ENCODE measurements around the gene TAMALIN.

TAMALIN gene

DNA sequence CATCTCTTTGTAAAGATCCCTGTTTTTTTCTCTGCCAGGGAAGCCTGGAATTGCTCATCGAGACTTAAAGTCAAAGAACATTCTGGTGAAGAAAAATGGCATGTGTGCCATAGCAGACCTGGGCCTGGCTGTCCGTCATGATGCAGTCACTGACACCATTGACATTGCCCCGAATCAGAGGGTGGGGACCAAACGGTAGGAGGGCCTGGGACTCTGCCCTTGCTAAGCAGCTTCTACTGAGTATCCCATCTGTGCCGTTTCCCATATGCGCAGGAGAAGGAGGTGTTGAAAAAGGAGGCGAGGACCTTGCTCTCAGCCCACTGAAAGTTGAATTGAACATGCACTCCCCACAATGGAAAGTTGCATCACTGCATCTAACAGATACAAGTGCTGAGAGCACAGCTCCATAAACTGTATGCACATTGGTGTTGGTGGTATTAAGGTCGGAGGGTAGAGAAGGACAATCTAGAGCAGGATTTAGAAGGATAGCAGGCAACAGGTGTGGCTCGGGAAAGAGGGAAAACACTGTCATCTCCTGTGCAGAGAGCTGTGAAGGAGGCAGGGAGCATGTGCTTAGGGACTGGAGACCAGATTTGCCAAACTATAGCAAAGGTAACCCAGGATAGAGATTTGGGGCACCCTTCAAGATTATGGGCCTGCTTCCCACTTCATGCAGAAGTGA, 21.5 kb upstream of the TAMALIN start:
- DNase-seq = no peak

DNA sequence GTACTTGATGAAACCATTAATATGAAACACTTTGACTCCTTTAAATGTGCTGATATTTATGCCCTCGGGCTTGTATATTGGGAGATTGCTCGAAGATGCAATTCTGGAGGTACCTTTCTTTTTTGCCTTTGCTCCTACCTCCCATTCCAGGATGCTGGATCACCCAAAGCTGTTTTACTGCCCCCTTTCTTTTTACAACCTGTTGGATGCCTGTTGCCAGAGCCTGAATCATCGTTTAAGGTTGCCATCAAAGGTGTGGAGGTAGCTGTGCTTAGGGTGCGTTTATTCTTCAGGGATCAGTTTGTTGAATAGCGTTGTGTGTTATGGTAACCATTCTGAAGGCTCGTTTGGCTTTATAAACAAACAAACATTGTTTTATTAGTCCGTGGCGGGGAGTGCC, 19.9 kb upstream of the TAMALIN start:
- no peak for DNase-seq

DNA sequence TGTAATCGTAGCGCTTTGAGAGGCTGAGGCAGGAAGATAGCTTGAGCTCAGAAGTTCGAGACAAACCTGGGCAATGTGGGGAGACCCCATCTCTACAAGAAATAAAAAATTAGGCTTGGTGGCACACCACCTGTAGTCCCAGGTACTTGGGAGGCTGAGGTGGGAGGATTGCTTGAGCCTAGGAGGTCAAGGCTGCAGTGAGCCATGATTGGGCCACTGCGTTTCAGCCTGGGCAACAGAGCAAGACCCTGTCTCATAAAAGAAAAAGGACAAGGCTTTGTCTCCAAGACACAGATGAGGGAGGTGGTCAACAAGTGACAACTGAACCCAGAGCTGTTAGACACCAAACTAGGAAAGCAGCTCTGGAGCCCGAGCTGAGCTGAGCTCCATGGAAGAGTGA, 14.5 kb upstream of the TAMALIN start:
- no peak for DNase-seq

DNA sequence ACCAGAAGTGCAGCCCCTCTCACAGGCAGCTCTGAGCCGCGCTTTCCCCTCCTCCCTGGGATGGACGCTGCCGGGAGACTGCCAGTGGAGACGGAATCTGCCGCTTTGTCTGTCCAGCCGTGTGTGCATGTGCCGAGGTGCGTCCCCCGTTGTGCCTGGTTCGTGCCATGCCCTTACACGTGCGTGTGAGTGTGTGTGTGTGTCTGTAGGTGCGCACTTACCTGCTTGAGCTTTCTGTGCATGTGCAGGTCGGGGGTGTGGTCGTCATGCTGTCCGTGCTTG, 12.3 kb upstream of the TAMALIN start:
- no peak for DNase-seq

DNA sequence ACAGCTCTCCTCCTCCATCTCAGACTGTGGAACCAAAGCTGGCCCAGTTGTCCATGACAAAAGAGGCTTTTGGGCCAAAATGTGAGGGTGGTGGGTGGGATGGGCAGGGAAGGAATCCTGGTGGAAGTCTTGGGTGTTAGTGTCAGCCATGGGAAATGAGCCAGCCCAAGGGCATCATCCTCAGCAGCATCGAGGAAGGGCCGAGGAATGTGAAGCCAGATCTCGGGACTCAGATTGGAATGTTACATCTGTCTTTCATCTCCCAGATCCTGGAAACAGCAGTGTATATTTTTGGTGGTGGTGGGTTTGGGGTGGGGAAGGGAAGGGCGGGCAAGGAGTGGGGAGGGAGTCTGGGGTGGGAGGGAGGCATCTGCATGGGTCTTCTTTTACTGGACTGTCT, 11.8 kb upstream of the TAMALIN start:
- DNase-seq = no peak

DNA sequence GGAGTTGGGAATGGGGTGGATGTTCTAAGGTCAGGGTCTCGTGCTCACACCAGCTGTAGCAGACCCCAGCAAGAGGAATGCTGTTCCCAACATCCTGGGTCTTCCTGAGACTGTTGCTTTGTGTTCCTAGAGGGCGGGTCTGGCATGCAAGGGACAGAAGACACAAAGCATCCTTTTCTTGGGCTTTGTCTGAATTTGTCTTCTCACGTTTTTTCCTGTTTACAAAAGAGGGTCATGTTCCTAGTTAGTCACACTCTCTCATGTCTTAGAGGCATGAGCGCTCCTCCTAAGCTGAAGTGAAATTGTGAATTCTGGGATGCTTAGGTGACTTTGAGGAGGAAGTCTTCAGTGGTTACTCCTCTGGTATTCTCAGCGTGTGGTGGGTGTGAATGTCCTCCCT, 9.6 kb upstream of the TAMALIN start:
- DNase-seq = no peak

DNA sequence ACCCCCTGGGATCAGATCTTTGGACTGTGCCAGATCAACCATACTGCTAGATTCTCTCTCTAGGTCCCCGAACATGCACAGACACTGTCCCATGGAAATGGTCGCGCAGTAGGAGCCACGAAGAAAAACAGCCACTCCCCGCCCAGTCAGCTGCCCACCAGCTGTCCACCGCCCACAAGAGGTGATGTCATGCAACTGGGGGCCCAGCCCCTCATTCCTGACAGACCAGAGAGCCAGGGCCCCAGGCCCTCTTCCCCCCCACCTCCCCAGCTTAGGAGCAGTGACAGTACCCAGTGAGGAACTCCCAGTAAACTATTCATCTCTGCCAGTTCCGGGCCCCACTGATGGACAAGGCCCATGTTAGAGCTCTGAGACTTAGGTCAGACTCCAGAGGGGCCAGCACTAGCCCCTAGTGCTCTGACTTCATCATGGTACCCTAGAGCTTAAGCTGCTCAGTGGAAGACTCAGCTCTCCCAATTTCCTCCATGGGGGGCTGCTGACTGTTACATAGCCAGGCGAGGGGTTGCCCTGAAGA, 3.7 kb upstream of the TAMALIN start:
- DNase-seq = no peak

DNA sequence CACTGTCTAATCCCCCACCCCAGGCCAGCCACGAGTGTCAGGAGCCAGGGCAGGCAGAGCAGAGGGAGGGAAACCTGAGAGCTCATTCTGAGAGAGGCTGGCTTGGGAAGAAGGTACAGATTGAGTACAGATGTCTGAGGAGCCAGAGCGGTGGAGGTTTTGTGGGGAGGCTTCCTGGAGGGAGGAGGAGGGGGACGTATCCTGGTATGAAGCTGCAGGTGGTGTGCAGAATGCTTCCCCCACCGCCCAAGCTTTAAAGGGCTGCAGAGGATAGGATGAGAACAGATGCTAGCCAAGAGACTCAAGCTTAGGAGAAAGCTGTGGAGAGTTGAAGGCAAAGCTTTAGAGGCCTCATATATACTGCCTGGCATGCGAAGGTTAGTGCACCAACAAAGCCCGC, 3.2 kb upstream of the TAMALIN start:
- DNase-seq = no peak

DNA sequence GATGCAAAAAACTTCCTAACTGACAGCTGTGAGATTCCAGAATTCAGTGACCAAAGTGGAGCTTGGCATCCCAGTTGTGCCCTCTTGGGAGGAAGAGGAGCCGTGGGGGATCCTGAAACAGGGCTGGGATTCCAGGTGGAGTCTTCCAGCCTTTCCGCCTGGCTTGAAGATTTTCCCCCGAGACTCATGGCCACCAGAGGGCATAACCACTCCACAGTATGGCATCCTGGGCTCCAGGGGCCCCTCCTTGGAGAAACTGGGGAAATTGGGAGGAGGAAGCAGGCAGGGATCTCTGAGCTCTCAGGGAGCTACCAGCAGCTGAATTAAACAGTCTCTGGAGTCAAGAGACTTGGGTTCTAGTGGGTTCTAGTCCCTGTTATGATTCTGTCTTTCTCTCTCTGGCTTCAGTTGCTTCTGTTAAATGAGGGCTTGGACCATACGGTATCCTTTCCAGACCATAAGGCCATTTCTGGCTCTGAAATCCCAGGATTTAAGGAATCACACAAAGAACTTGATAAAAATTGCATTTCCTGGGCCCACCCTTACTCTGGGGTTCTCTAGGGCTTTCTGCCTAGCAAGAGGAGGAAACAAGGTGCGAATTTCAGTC, 2.6 kb upstream of the TAMALIN start:
- DNase-seq = peak; percentile 45

DNA sequence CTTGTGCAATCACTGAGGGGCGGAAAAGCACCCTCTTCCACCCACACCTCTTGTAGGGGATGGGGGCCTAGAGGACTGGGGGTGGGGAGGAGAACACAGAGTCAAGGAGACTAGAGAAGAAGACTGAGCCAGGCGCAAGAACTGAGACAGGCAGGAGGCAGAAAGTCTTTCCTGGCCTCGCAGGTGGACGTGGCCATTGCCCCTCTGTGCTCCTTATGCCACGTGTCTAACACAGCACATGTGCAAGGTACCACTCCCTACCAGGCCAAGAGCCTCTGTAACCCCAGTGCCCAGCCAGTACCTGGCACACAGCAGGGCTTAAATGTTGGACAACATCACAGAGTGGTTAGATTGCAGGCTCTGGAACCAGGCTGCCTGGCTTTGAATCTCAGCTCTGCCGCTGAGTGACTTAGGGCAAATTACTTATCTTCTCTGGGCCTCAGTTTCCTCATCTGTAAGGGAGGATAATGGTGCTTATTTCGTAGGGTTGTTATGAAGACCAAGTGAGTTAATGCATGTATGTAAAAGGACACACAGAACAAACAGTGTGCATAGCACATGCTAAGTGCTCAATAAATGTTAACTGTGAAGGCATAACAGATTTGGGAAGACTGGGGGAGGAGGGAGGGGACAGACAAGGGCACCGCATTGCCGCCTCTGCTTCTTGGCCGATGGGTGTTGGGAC, 1.4 kb upstream of the TAMALIN start:
- DNase-seq = no peak

DNA sequence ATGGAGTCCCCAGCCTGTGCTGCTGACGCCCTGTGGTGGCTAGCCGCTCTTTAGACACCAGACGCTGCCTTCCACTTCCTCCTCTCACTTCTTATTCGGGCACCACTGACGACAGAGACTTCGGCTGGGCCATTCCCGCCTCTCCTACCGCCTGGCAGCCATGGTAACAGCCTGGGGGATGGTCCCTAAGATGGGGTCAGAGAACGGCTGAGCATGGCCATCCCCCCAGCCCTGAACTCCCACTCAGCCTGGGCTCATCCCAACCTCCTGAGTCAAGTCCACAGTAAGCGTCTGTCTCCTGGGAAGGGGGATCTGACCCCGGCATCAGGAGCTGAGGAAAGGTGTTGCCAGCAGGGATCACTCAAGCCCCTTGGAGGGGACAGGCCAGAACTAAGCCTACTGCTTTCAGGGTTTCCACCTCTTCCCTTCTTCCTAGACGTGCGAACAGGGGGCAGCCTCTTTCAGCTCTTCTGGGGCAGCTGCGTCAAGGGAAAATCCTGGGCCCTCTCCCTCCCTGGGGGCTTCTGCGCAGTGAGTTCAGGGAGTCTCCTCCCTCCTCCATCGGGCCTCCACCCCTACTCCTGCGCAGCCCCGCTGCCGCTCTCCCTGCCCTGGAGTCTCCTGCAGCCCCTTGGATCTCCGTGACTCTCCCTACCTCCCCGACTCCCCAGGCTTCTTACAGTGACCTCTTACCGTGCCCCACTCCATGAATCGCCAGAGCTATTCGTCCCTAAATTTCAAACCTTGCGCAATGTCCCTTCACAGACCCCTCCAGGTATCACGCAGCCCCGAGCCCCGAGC, 643 bp upstream of the TAMALIN start:
- DNase-seq = peak; percentile 96

DNA sequence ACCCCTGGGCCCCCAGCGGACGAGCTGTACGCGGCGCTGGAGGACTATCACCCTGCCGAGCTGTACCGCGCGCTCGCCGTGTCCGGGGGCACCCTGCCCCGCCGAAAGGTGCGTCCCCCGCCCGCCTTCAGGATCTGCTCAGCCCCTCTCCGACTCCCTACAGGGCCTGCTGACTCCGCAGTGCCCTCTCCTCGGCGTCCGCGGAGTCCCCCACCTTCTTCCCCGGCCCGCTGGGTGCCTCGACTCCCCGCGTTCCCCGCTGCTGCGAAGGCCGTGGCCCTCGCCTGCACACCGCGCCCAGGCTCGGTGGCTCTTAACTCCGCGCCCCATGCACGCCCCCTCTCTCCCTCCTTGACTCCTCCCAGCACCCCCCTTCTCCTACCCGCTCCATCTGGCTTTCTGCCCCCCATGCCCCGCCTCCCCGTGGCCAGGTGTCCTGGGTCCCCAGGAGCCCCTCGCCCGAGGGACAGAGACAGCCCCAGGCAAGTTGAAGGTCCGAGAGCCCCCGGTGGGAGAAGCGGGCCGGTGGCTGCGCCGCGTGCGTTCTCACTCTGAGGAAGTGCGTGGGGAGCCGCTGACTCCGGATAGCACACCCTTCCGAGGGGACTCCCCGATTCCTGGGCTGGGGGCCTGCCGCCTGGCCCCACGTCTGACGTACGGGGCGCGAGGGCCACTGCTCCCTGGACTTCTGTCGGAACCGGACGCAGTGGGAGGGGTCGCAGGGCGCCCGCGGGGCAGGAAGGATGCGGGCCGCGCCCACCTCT, 594 bp downstream of the TAMALIN start:
- DNase-seq = peak; percentile 49

DNA sequence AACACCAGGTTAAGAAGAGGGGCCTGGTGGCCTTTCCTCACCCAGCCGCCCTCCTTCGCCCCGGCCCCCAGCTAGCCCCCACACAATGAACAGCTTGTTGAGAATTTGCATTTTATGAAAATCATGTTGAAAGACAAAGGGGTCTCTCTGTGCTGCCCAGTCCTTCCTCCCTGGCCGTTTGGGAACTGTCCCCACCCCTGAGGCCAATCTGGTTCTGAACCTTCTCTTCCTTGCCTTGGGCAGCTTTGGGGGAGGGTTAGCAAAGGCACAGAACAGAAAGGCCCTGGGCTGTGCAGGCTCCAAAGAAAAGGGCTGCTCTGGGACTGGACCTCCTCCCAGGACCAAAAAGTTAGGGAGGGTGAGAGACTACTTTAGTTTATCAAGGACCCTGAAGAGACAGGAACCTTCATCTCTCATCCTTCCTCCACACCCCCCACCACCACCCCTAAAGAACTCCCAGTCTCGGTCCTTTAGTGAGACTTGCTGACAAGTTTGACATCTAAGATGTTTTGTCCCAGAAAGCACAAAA, 1.3 kb downstream of the TAMALIN start:
- DNase-seq = no peak

DNA sequence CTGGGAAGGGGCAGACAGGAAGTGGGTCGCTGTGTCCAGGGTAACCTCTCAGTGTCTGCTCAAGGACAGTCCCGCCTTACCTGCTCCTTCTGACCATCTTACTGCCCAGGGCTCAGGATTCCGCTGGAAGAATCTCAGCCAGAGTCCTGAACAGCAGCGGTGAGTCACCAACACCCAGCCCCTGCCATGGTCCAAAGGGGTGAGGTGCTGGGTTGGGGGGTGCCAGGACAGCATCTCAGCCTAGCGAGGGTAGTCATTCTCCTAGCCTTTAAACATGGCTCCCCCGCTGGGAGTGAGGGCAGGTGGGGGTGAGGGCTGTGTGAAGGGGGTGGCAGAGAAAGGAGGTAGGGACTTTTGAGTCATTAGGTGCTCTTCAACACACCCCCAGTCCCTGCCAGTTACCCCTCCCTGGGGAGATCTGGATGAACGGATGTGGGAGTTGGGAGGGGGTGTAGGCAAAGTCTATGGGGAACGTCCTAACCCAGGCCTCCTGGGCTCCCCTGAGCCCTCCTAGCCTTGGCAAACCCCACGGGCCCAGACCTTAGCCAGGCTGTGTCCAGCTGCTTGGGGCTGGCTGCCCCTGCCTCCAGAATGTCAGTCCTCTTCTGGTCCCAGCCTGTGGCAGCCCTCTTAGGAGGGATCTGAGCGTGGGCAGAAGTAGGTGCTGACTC, 2.5 kb downstream of the TAMALIN start:
- no peak for DNase-seq

DNA sequence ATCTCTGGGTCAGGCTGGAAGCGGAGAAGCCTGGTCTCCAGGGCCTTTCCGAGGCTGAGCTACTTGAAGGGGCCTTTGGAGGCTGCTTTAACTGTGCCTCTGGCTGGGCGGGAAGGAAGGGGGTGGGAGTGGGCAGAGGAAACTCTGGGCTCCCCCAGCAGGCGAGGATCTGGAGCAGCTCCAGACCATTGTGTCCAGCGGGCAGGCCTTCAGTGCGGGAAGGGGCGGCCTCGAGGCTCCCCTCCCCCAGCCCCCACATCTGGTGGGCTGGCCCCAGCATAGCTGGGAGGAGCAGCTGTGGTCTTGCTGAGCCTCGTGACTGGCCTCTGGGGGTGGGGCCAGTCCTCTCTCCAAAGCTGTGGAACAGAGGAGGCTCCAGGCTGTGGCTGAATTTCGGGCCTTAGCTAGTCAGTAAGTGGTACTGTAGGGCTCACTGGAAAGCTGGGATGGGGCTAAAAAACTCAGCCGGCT, 3.4 kb downstream of the TAMALIN start:
- DNase-seq = no peak

DNA sequence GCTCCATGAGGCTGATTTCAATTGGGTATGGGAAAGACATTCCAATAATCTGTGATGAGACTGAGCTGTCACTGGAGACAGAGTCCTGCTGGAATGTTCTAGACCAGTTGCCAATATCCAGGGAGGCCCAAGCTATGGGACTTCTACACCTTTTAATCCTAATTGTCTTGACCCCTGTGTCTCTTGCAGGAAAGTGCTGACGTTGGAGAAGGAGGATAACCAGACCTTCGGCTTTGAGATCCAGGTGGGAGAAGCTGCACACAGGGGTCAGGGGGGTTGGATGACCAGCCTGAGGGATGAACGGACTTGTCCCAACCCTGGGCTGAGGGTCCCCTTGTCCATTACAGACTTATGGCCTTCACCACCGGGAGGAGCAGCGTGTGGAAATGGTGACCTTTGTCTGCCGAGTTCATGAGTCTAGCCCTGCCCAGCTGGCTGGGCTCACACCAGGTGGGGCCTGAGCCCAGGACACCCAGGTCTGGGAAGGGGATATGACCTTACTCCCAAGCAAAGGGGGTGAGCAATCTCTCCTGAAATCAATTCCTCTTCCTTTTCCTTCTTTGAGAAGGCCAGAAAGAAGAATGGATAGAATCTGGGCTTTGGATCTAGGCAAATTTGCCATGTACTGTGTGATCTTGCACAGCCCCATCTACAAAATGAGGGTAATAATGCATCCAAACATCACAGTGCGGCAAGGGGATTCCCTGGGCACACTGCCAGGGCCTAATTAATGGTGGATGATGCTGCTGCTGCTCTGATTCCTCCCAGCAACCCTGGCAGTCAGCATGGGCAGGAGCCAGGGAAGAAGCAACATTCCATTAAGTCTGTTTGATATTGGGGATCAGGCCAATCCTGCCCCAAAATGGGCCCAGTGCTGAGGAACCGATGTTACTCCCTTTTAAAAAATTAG, 4.2 kb downstream of the TAMALIN start:
- no peak for DNase-seq

DNA sequence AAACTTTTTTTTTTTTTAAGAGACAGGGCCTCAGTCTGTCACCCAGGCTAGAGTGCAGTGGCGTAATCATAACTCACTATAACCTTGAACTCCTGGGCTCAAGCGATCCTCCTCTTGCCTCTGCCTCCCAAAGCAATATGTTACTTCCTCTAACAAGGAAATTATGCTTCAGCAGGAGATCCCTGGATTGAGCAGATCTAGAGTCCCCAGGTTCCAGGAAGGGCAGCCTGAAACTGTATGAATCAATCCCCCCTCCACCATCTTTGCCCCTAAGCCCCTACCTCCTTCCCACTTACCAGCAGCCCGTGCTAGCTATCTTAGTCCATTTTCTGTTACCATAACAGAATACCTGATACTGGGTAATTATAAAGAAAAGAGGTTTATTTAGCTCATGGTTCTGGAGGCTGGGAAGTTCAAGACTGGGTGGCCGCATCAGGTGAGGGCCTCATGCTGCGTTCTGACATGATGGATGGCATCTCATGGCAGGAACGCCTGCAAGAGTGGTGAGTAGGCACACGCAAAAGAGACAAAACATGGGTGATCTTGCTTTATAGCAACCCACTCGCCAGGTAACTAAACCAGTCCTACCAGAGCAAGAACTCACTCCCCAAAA, 5.0 kb downstream of the TAMALIN start:
- no peak for DNase-seq

DNA sequence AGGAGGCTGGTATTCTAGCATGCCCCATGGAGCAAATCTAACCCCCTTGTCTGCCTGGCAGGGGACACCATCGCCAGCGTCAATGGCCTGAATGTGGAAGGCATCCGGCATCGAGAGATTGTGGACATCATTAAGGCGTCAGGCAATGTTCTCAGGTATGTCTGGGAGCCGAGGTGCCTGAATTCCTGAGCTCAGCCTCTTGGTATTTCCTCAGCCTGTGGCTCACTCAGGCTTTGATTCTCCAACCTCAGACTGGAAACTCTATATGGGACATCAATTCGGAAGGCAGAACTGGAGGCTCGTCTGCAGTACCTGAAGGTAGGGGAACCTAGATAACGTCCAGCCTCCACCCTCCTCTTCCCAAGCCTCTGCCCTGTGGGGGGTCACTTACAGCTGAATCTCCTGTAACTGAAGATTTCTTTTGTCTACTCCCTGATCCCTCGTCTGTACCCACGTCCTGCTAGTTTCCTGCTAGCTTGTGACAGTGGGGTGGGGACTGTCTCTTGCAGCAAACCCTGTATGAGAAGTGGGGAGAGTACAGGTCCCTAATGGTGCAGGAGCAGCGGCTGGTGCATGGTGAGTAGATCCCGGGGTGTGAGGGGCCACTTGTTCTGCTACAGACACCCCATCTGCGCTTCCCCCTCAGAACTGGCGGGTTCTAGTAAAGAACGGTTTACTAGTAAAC, 7.0 kb downstream of the TAMALIN start:
- no peak for DNase-seq
